OCI-LY3 (cell line): ENCODE data around the gene PERM1.
"Not testable (repeated sequence)": the region's sequence is repeated elsewhere in the genome, so short reads cannot be mapped to it uniquely, and the experiment has no call there.

Experiments used
- H2AFZ ChIP-seq: fragments of 200-600, 300-600 bp; shearing (Covaris generic); 2 replicates; pipeline ENCODE4 v1.6.0; 2014; ENCODE audit warnings: antibody characterized with exemption, low read depth, low read length
- H3K27ac ChIP-seq: fragments of 200-600, 300-600 bp; sonication (generic); 2 replicates; pipeline ENCODE4 v1.5.1; 2014; ENCODE audit warnings: mild to moderate bottlenecking, low read length, moderate library complexity, mixed read lengths
- H3K27me3 ChIP-seq: fragments of 200-600, 300-600 bp; sonication (generic); 2 replicates; pipeline ENCODE4 v1.6.1; 2014; ENCODE audit warnings: low read depth, low read length, mixed read lengths
- H3K36me3 ChIP-seq: fragments of 200-600, 300-600 bp; sonication (generic); replicated peaks from 2 replicates; pipeline ENCODE3; 2014; ENCODE audit warnings: low read depth, low read length, mixed read lengths
- H3K4me1 ChIP-seq: fragments of 300-600, 200-600 bp; sonication (generic); 2 replicates; pipeline ENCODE4 v1.6.1; 2014; ENCODE audit warnings: low read length, mixed read lengths
- H3K4me2 ChIP-seq: fragments of 200-600, 300-600 bp; sonication (generic); 2 replicates; pipeline ENCODE4 v1.6.1; 2014; ENCODE audit warnings: low read length, mixed read lengths
- H3K4me3 ChIP-seq: fragments of 300-600, 200-600 bp; sonication (generic); 2 replicates; pipeline ENCODE4 v1.5.1; 2014; ENCODE audit warnings: antibody characterized with exemption, mild to moderate bottlenecking, low read length, moderate library complexity
- H3K79me2 ChIP-seq: fragments of 300-600, 200-600 bp; shearing (Covaris generic); 2 replicates; pipeline ENCODE4 v1.6.1; 2014; ENCODE audit warnings: mild to moderate bottlenecking, low read length, mixed read lengths
- H3K9ac ChIP-seq: fragments of 300-600, 200-600 bp; shearing (Covaris generic); 2 replicates; pipeline ENCODE4 v1.6.0; 2014; ENCODE audit warnings: mild to moderate bottlenecking, low read length, moderate library complexity
- H3K9me3 ChIP-seq: fragments of 200-600, 300-600 bp; shearing (Covaris generic); 2 replicates; pipeline ENCODE4 v1.6.1; 2014; ENCODE audit warnings: low read length, mixed read lengths; ENCODE audit not compliant: insufficient read depth
- H4K20me1 ChIP-seq: fragments of 200-600, 300-600 bp; sonication (generic); 2 replicates; pipeline ENCODE4 v1.6.1; 2016; ENCODE audit warnings: low read length, mixed read lengths; ENCODE audit not compliant: insufficient read depth
- EZH2phosphoT487 ChIP-seq: fragments of 200-600 bp; shearing (Covaris generic); IDR thresholded peaks from 2 replicates; pipeline ENCODE4 v1.6.1; 2018; ENCODE audit warnings: antibody characterized with exemption, mixed run types, low read depth
- TF ChIP-seq, protein P1 (sequence below): fragments of 200-600, 300-600 bp; sonication (generic); IDR thresholded peaks from 2 replicates; pipeline ENCODE4 v1.5.1; 2014; ENCODE audit warnings: antibody characterized with exemption, low read length, low read depth

PERM1 gene

GRCh38 chr1:1014799-1015681 lies 33.1 kb upstream of the PERM1 start:
- H3K27me3 ChIP-seq = no peaks in the 10 kb centered on the region
- H2AFZ ChIP-seq = no peak overlapping the region
- no peaks in the 10 kb centered on the region for H3K36me3 ChIP-seq
- H3K27ac ChIP-seq = no peak overlapping the region
- H3K9me3 ChIP-seq = no peaks in the 10 kb centered on the region
- H4K20me1 ChIP-seq = no peaks in the 10 kb centered on the region
- no peak overlapping the region for H3K4me2 ChIP-seq
- no peaks in the 10 kb centered on the region for H3K79me2 ChIP-seq
- no peak for TF ChIP-seq EZH2phosphoT487
- TF ChIP-seq, protein P1, sequence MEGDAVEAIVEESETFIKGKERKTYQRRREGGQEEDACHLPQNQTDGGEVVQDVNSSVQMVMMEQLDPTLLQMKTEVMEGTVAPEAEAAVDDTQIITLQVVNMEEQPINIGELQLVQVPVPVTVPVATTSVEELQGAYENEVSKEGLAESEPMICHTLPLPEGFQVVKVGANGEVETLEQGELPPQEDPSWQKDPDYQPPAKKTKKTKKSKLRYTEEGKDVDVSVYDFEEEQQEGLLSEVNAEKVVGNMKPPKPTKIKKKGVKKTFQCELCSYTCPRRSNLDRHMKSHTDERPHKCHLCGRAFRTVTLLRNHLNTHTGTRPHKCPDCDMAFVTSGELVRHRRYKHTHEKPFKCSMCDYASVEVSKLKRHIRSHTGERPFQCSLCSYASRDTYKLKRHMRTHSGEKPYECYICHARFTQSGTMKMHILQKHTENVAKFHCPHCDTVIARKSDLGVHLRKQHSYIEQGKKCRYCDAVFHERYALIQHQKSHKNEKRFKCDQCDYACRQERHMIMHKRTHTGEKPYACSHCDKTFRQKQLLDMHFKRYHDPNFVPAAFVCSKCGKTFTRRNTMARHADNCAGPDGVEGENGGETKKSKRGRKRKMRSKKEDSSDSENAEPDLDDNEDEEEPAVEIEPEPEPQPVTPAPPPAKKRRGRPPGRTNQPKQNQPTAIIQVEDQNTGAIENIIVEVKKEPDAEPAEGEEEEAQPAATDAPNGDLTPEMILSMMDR = peak; percentile 54
- H3K4me1 ChIP-seq = peaks cover 12% of the 10 kb centered on the region; the same call in 1 of the 2 replicates
- H3K9ac ChIP-seq = no peak overlapping the region
- no peak overlapping the region for H3K4me3 ChIP-seq

GRCh38 chr1:1013922-1014648 lies 32.2 kb upstream of the PERM1 start:
- H3K27ac ChIP-seq = no peak overlapping the region
- no peaks in the 10 kb centered on the region for H3K9me3 ChIP-seq

GRCh38 chr1:1013105-1013921 lies 31.4 kb upstream of the PERM1 start, which contains the start of gene ISG15:
Gene ISG15 (plus strand): TSS chr1:1013497. CDS start chr1:1013574, 77 bp downstream.
- peak within 1 kb of the TSS; percentile 98 for H2AFZ ChIP-seq
- peak within 1 kb of the TSS; percentile 80 for H3K9ac ChIP-seq

More at GRCh38 chr1:1013922-1014648, 32.2 kb upstream of the PERM1 start:
- Histone ChIP-seq H3K4me3 (peak overlapping the region; percentile 92), H3K36me3 (no peaks in the 10 kb centered on the region), H3K4me2 (peak overlapping the region; percentile 91), H3K4me1 (peaks cover 12% of the 10 kb centered on the region; the same call in 1 of the 2 replicates), H4K20me1 (no peaks in the 10 kb centered on the region), H2AFZ (no peak overlapping the region; the same call in 1 of the 2 replicates), H3K9ac (peak overlapping the region; percentile 80; the same call in 1 of the 2 replicates), H3K27me3 (no peaks in the 10 kb centered on the region), H3K79me2 (no peaks in the 10 kb centered on the region)
- TF ChIP-seq, protein P1 = no peak
- TF ChIP-seq EZH2phosphoT487 = no peak

DNA sequence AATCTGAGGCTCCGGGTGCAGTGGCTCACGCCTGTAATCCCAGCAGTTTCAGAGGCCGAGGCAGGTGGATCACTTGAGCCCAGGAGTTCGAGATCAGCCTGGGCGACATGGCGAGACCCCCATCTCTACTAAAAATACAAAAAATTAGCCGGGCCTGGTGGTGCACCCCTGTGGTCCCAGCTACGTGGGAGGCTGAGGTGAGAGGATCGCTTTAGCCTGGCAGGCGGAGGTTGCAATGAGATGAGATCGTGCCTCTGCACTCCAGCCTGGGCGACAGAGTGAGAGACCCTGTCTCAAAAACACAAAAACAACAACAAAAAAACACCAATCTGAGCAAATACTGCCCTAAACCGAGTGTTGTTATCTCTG lies 30.8 kb upstream of the PERM1 start:
- Histone ChIP-seq H3K4me3 (peak overlapping the region; percentile 92), H3K9ac (peak overlapping the region; percentile 80), H3K27ac (peak overlapping the region; percentile 55), H2AFZ (peak overlapping the region; percentile 98), H3K4me1 (peaks cover 12% of the 10 kb centered on the region; the same call in 1 of the 2 replicates), H3K4me2 (peak overlapping the region; percentile 91)
- not testable (repeated sequence) for H3K9me3 ChIP-seq, H3K79me2 ChIP-seq, H3K27me3 ChIP-seq, H3K36me3 ChIP-seq, H4K20me1 ChIP-seq

More at GRCh38 chr1:1013105-1013921, 31.4 kb upstream of the PERM1 start, which contains the start of gene ISG15:
- Histone ChIP-seq H3K27me3 (no peaks in the 10 kb centered on the region), H3K79me2 (no peaks in the 10 kb centered on the region), H3K9me3 (no peaks in the 10 kb centered on the region), H4K20me1 (no peaks in the 10 kb centered on the region), H3K4me3 (peak within 1 kb of the TSS; percentile 92), H3K4me2 (peak within 1 kb of the TSS; percentile 91), H3K27ac (peak within 1 kb of the TSS; percentile 55), H3K4me1 (peaks cover 12% of the 10 kb centered on the region; the same call in 1 of the 2 replicates), H3K36me3 (no peaks in the 10 kb centered on the region)
- no peak for TF ChIP-seq EZH2phosphoT487
- TF ChIP-seq, protein P1 = no peak
